AG09309 (cell line): Measurements from ENCODE around the gene SEMA5A.

Experiments used
- DNase-seq: peaks from one replicate; pipeline ENCODE4 v3.0.0-alpha.2; 2010; ENCODE audit warnings: low read depth
- H3K4me3 ChIP-seq: 2 replicates; pipeline ENCODE4 v1.5.1; 2011; ENCODE audit warnings: mild to moderate bottlenecking, low read depth, low read length, moderate library complexity; ENCODE audit not compliant: control insufficient read depth
- TF ChIP-seq, protein P1 (sequence below): IDR thresholded peaks from 2 replicates; pipeline ENCODE4 v1.5.1; 2011; ENCODE audit warnings: mild to moderate bottlenecking, low read depth, low read length, inconsistent platforms; ENCODE audit not compliant: insufficient read depth, control insufficient read depth; ENCODE audit errors: missing control alignments

Gene SEMA5A

DNA sequence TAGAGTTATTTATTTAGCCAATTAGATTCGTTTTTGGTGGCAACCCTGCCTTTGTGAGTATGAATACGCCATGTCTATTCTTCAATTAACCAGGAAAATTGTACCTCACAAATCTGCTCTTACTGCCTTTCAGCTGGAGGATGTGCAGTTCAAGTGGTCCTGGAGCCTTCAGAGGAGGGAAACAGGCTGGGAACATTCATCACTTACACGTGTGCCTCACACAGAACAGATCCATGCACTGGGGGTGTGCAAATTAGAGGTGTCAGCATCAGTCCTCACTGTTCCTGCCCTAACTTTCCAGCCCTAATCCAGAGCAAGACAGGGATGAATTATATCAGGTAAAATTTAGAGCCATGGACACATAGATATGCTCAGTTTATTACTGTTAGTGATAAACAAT is 65.4 kb downstream of the SEMA5A start:
- DNase-seq, result no peak
- TF ChIP-seq, protein P1, sequence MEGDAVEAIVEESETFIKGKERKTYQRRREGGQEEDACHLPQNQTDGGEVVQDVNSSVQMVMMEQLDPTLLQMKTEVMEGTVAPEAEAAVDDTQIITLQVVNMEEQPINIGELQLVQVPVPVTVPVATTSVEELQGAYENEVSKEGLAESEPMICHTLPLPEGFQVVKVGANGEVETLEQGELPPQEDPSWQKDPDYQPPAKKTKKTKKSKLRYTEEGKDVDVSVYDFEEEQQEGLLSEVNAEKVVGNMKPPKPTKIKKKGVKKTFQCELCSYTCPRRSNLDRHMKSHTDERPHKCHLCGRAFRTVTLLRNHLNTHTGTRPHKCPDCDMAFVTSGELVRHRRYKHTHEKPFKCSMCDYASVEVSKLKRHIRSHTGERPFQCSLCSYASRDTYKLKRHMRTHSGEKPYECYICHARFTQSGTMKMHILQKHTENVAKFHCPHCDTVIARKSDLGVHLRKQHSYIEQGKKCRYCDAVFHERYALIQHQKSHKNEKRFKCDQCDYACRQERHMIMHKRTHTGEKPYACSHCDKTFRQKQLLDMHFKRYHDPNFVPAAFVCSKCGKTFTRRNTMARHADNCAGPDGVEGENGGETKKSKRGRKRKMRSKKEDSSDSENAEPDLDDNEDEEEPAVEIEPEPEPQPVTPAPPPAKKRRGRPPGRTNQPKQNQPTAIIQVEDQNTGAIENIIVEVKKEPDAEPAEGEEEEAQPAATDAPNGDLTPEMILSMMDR, result no peak
- H3K4me3 ChIP-seq, result no peak overlapping the region

DNA sequence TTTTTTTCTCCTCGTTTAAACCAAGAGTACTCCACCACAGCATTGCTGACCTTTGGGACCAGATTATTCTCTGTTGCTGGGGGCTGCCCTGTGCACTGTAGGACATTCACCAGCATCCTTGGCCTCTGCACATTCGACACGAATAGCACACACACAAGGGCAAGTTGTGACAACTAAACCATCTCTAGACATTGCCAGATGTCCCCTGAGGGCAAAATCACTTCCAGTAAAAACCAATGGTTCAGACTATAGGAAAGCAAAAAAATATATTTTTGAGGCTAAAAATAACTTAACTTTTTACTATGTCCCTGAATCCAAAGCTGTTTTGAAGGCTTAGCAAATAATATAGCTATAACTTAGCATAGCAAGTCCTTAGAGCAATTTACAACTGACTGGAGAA is 65.9 kb downstream of the SEMA5A start:
- TF ChIP-seq, protein P1, result no peak
- no peak overlapping the region for H3K4me3 ChIP-seq
- DNase-seq, result no peak

DNA sequence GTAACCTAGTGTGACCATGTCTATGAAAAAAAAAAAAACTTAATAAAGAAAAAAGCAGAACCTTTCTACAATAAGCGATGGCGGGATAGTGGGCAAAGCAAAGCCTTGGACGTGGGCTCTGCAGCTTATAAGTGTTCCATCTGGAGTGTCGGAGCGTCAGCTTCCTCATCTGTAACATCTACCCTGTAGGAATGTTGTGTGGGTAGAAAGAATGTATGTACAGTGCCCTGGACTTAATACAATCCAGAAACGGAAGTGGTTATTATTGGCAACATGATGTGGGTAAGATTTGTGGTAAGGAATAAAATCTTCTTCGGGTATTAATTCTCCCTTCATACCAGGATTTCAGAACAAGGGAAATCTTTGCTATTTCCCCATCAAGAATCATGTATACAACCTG is 66.5 kb downstream of the SEMA5A start:
- TF ChIP-seq, protein P1, result no peak
- no peak overlapping the region for H3K4me3 ChIP-seq
- peak; percentile 89 for DNase-seq

DNA sequence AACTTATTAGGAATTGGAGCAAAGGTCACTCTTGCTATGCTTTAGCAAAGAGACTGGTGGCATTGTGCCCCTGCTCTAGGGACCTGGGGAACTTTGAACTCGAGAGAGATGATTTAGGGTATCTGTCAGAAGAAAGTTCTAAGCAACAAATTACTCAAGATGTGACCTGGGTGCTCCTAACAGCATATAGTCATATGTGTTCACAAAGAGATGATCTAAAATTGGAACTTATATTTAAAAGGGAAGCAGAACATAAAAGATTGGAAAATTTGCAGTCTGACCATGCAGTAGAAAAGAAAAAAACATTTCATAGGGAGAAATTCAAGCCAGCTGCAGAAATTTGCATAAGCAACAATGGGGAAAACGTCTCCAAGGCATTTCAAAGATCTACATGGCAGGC is 68.3 kb downstream of the SEMA5A start:
- DNase-seq, result no peak
- H3K4me3 ChIP-seq, result no peak overlapping the region
- TF ChIP-seq, protein P1, result no peak

DNA sequence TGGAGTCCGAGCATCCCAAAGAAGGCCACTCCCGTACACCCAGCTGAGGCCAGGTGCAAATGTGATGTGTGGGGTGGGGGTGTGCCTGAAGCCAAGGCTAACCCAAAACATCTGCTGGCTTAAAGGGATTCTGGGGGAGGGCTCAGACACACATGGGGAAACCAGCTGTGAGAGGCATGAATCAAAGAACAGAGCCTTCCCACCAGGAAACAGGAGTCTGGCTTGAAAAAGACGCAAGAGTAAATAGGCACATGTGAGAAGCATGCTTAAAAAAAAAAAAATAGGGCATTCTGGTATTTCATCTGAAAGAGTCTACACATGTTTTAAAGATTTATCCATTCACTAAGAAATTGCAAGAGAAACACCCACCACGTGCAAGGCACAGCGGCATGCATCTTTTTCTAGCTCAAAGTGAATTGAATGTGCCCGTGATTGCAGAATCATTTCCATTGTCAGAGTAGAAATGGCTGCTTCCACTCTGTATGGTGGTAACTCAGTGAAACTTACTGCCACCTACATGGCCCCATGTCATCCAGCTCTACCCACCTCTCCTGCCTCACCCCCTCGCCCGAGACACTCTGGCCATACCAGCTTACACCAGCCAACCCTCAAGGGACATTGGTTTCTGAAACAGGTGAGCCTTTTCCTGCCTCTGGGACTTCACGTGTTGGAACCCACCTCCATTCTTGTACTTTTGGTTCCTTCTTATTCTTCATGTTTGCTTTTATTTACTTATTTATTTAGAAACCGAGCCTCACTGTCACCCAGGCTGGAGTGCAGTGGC is 71.5 kb downstream of the SEMA5A start:
- DNase-seq, result no peak
- no peak overlapping the region for H3K4me3 ChIP-seq
- TF ChIP-seq, protein P1, result no peak

DNA sequence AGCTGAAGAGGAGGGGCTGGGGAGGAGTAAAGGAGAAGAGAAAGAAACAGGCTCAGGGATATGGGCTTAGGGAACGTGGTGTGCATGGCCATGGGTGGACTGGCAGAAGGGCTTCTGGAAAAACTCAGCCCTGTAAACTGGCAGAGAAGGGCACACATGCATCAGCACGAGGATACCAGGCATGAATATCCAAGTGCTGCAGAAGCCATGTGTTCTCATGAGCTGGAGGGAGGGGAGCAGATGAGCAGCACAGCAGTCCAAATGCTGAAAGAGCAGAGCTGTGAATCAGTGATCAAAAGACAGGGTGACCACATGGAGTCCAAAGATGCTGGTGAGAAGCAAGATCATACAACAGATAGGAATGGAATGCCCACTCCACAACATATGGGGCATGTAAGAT is 72.3 kb downstream of the SEMA5A start:
- H3K4me3 ChIP-seq, result no peak overlapping the region
- TF ChIP-seq, protein P1, result no peak
- DNase-seq, result no peak
